CD4-positive, alpha-beta T cell treated with Interferon gamma for 1 hour (primary cell): ENCODE measurements around the gene OOSP3.
"Not testable (repeated sequence)": the region's sequence is repeated elsewhere in the genome, so short reads cannot be mapped to it uniquely, and the experiment has no call there.

ENCODE experiments used
- DNase-seq: peaks from one replicate; pipeline ENCODE4 v3.0.0-alpha.2; 2020

OOSP3 gene

GRCh38 chr11:59878575-59878974, at the start of gene OOSP3:
Gene OOSP3 (plus strand): TSS chr11:59878782. CDS start chr11:59878809, 27 bp downstream.
- DNase-seq, result no peak

GRCh38 chr11:59829358-59829757, 49.2 kb upstream of the OOSP3 start:
- DNase-seq, result no peak

GRCh38 chr11:59833602-59834001, 45.0 kb upstream of the OOSP3 start:
- DNase-seq, result no peak

GRCh38 chr11:59839615-59840014, 39.0 kb upstream of the OOSP3 start:
- DNase-seq, result no peak

- no peak for DNase-seq
These were observed 37.1 kb upstream of the OOSP3 start for GRCh38 chr11:59841514-59841913.

GRCh38 chr11:59842316-59842715, 36.3 kb upstream of the OOSP3 start:
- DNase-seq, result no peak

GRCh38 chr11:59845399-59845798, 33.2 kb upstream of the OOSP3 start, which contains the start of gene CBLIF:
Gene CBLIF (minus strand): TSS chr11:59845499. CDS start chr11:59845453, 46 bp downstream.
- no peak for DNase-seq

- DNase-seq, result no peak
These were observed 32.0 kb upstream of the OOSP3 start for GRCh38 chr11:59846556-59846955.

- no peak for DNase-seq
These were observed 31.0 kb upstream of the OOSP3 start for GRCh38 chr11:59847626-59848025.

GRCh38 chr11:59848439-59848838, 30.1 kb upstream of the OOSP3 start:
- not testable (repeated sequence) for DNase-seq

- no peak for DNase-seq
These were observed 29.5 kb upstream of the OOSP3 start for GRCh38 chr11:59849129-59849528.

- not testable (repeated sequence) for DNase-seq
These were observed 29.0 kb upstream of the OOSP3 start for GRCh38 chr11:59849551-59849950.

- not testable (repeated sequence) for DNase-seq
These were observed 27.2 kb upstream of the OOSP3 start for GRCh38 chr11:59851416-59851815.

GRCh38 chr11:59854871-59855270, 23.7 kb upstream of the OOSP3 start:
- no peak for DNase-seq

GRCh38 chr11:59857439-59858434, 20.8 kb upstream of the OOSP3 start:
- DNase-seq, result no peak

GRCh38 chr11:59859673-59860072, 18.9 kb upstream of the OOSP3 start:
- no peak for DNase-seq

GRCh38 chr11:59862252-59862651, 16.3 kb upstream of the OOSP3 start:
- DNase-seq, result no peak

GRCh38 chr11:59865031-59865430, 13.6 kb upstream of the OOSP3 start:
- DNase-seq, result no peak

GRCh38 chr11:59866397-59866796, 12.2 kb upstream of the OOSP3 start, which contains the start of gene TCN1:
Gene TCN1 (minus strand): TSS chr11:59866487. CDS start chr11:59866470, 17 bp downstream.
- DNase-seq, result no peak

GRCh38 chr11:59866836-59867235, 11.7 kb upstream of the OOSP3 start:
- DNase-seq, result no peak

- DNase-seq, result no peak
These were observed 10.6 kb upstream of the OOSP3 start for GRCh38 chr11:59867946-59868345.

- DNase-seq, result no peak
These were observed 6.5 kb upstream of the OOSP3 start for GRCh38 chr11:59872076-59872475.

GRCh38 chr11:59875856-59876519, 2.6 kb upstream of the OOSP3 start:
- DNase-seq, result no peak

- DNase-seq, result no peak
These were observed 1.3 kb upstream of the OOSP3 start for GRCh38 chr11:59877325-59877724.
